Keratinocyte (primary cell): ENCODE results near the gene INPP5B. TPM values are rescaled to one million over a fixed set of nuclear protein-coding genes. Genes with fewer than 3 reads are reported as not detected.
"Not testable (repeated sequence)": the region's sequence is repeated elsewhere in the genome, so short reads cannot be mapped to it uniquely, and the experiment has no call there.

Experiments used
- DNase-seq: peaks from one replicate; pipeline ENCODE4 v3.0.0-alpha.2; 2011; ENCODE audit warnings: low read depth, missing footprints, low spot score
- FAIRE-seq: peaks from 2 replicates; lab custom pipeline; 2011; peaks lifted over from hg19 to GRCh38; lab: Jason Lieb, UNC
- H2AFZ ChIP-seq: 2 replicates; pipeline ENCODE4 v1.6.0; 2012; ENCODE audit warnings: low read length, control low read depth, inconsistent platforms; ENCODE audit not compliant: control insufficient read depth
- H3K27ac ChIP-seq: 2 replicates; pipeline ENCODE4 v1.5.1; 2011; ENCODE audit warnings: low read length; ENCODE audit not compliant: control insufficient read depth, insufficient read depth
- H3K27me3 ChIP-seq: 3 replicates; pipeline ENCODE4 v1.6.0; 2011; ENCODE audit warnings: low read length; ENCODE audit not compliant: control insufficient read depth, insufficient read depth; ENCODE audit errors: extremely low read depth
- H3K36me3 ChIP-seq, 2 experiments: 2 replicates in 1 of 2; 3 replicates in 1 of 2; pipeline ENCODE4 v1.5.1; 2011; ENCODE audit warnings: low read length in 2 of 2, mild to moderate bottlenecking in 1 of 2; ENCODE audit not compliant: control insufficient read depth in 2 of 2, insufficient read depth in 2 of 2; ENCODE audit errors: extremely low read depth in 1 of 2
- H3K4me1 ChIP-seq: 3 replicates; pipeline ENCODE4 v1.5.1; 2011; ENCODE audit warnings: low read length; ENCODE audit not compliant: control insufficient read depth, insufficient read depth; ENCODE audit errors: extremely low read depth
- H3K4me2 ChIP-seq: 3 replicates; pipeline ENCODE4 v1.6.0; 2011; ENCODE audit warnings: low read depth, low read length; ENCODE audit not compliant: control insufficient read depth, insufficient read depth; ENCODE audit errors: extremely low read depth
- H3K4me3 ChIP-seq, 3 experiments: fragments of 200-600 bp in 1 of 3; sonication (generic) in 1 of 3; 2 replicates in 2 of 3; 3 replicates in 1 of 3; pipeline ENCODE4 v1.5.1; 2011 to 2016; ENCODE audit warnings: low read length in 3 of 3, mild to moderate bottlenecking in 3 of 3, control low read depth in 2 of 3, inconsistent platforms in 1 of 3, low read depth in 1 of 3, mixed read lengths in 1 of 3, mixed run types in 1 of 3, moderate library complexity in 1 of 3; ENCODE audit not compliant: control insufficient read depth in 2 of 3, insufficient read depth in 2 of 3; ENCODE audit errors: extremely low read depth in 1 of 3
- H3K79me2 ChIP-seq: 2 replicates; pipeline ENCODE4 v1.6.0; 2012; ENCODE audit warnings: low read length; ENCODE audit not compliant: control insufficient read depth, insufficient read depth
- H3K9ac ChIP-seq: 3 replicates; pipeline ENCODE4 v1.6.0; 2011; ENCODE audit warnings: low read length; ENCODE audit not compliant: control insufficient read depth, insufficient read depth; ENCODE audit errors: extremely low read depth
- H3K9me1 ChIP-seq: 3 replicates; pipeline ENCODE4 v1.6.0; 2011; ENCODE audit warnings: low read length; ENCODE audit not compliant: control insufficient read depth, insufficient read depth; ENCODE audit errors: extremely low read depth
- H3K9me3 ChIP-seq: 2 replicates; pipeline ENCODE4 v1.5.1; 2012; ENCODE audit warnings: low read depth, low read length; ENCODE audit not compliant: control insufficient read depth
- H4K20me1 ChIP-seq: 3 replicates; pipeline ENCODE4 v1.6.0; 2011; ENCODE audit warnings: low read length; ENCODE audit not compliant: control insufficient read depth, insufficient read depth; ENCODE audit errors: extremely low read depth
- dilution Hi-C: fragments of 300-500 bp; cut with MboI; formaldehyde crosslinking; loops from one replicate; pipeline ENCODE4 v1.7.0; 2020; ENCODE audit warnings: low sequenced_read_pairs; ENCODE audit not compliant: extremely low pct_ligation_motif_present
- polyA plus RNA-seq, 5 experiments: library from polyadenylated mRNA; depleted of rRNA in 3 of 5; stranded (reverse) in 3 of 5; stranded (forward) in 1 of 5; unstranded in 1 of 5; fragments of >200 nt; gene quantifications; 1 replicate in 1 of 5; 2 replicates in 3 of 5; 3 replicates in 1 of 5; pipeline versions ENCODE4 v1.2.1 to v1.2.3, GENCODE V29; 2011 to 2012; ENCODE audit warnings: missing spikeins in 2 of 5, low read depth in 1 of 5, low replicate concordance in 1 of 5

The INPP5B gene
- polyA plus RNA-seq, 1 donor (not counting 4 experiments of a cell fraction or from before 2014, with no cell fraction given) = 6.4 TPM

- H3K4me1 ChIP-seq, H3K36me3 ChIP-seq, H3K9ac ChIP-seq, H3K9me3 ChIP-seq, H3K27ac ChIP-seq, DNase-seq, H3K9me1 ChIP-seq, H2AFZ ChIP-seq, dilution Hi-C loops, H3K4me3 ChIP-seq, FAIRE-seq, H4K20me1 ChIP-seq, H3K4me2 ChIP-seq, H3K27me3 ChIP-seq, H3K79me2 ChIP-seq: not testable (repeated sequence)
Measured at GRCh38 chr1:37910886-37911285, 36.0 kb downstream of the INPP5B start.

DNA sequence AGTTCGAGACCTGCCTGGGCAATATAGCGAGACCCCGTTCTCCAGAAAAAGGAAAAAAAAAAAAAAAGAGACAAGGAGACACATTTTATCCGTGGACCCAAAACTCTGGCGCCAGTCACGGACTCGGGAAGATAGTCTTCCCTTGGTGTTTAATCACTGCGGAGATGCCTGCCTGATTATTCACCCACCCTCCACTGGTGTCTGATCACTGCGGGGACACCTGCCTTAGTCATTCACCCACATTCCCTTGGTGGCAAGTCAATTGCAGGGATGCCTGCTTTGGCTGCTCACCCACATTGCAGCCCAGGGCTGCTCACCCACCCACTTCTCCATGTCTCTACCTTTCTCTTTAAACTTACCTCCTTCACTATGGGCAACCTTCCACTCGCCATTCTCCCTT lies 38.3 kb downstream of the INPP5B start:
- DNase-seq, H3K4me2 ChIP-seq, H3K4me3 ChIP-seq, H3K27me3 ChIP-seq, dilution Hi-C loops, H3K4me1 ChIP-seq, H3K36me3 ChIP-seq, H3K9me3 ChIP-seq, H3K27ac ChIP-seq, H4K20me1 ChIP-seq, H3K9me1 ChIP-seq, FAIRE-seq, H3K79me2 ChIP-seq, H3K9ac ChIP-seq, H2AFZ ChIP-seq: not testable (repeated sequence)

DNA sequence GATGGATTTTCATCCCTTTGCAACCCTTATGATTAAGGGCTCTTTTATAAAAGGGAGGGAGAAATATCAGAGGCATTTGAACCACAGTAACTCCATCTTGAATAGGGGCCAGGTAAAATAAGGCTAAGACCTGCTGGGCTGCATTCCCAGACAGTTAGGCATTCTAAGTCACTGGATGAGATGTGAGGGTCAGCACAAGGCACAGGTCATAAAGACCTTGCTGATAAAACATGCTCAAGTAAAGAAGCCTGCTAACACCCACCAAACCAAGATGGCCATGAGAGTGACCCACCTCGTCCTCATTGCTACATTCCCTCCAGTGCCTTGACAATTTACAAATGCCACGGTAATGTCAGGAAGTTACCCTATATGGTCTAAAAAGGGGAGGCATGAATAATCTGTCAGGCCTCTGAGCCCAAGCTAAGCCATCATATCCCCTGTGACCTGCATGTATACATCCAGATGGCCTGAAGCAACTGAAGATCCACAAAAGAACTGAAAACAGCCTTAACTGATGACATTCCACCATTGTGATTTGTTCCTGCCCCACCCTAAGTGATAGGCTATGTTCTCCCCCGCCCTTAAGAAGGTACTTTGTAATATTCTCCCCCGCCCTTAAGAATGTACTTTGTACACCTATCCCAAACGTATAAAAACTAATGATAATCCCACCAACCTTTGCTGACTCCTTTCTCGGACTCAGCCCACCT lies 39.3 kb downstream of the INPP5B start:
- H3K9me1 ChIP-seq, H2AFZ ChIP-seq, DNase-seq, H3K4me2 ChIP-seq, H3K4me3 ChIP-seq, H3K27me3 ChIP-seq, H3K79me2 ChIP-seq, H3K27ac ChIP-seq, dilution Hi-C loops, H3K36me3 ChIP-seq, H3K9ac ChIP-seq, H3K4me1 ChIP-seq, FAIRE-seq, H3K9me3 ChIP-seq, H4K20me1 ChIP-seq: not testable (repeated sequence)

- FAIRE-seq, H3K79me2 ChIP-seq, H2AFZ ChIP-seq, H3K36me3 ChIP-seq, dilution Hi-C loops, H3K4me1 ChIP-seq, H3K9ac ChIP-seq, H3K9me3 ChIP-seq, DNase-seq, H3K4me2 ChIP-seq, H3K27me3 ChIP-seq, H3K4me3 ChIP-seq, H3K27ac ChIP-seq, H3K9me1 ChIP-seq, H4K20me1 ChIP-seq: not testable (repeated sequence)
Measured at GRCh38 chr1:37906591-37906990, 40.3 kb downstream of the INPP5B start.
